ENCODE data around the gene AMER2. TPM values are rescaled to one million over a fixed set of nuclear protein-coding genes. Genes with fewer than 3 reads are reported as not detected.

AMER2 gene
- total RNA-seq, 4 donors from 2014 or later, result not detected

DNA sequence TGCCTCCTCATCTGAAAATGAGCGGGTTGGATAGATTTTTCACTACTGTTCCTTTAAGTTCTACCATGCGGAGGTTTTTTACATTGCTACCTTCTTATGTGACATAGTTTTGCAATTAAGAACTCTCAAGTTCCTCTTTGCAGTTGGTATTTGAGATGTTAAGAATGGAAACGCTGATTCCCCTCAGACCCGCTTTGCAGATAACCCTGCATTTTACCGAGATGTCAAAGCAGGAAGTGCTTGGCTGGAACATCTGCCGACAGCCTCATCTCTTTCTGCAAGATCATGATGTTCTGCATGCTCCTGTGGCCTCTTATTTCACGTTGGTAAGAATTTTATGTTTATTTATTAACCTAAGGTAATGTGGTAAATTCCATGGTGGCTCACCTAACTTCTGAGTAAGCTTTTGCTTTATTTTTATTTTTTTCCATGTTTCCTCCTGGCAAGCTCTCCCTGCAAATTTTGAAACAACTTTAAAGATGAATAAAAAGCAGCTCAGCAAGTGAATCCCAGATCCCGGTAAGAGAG is 53.6 kb downstream of the AMER2 start:
- WGBS, 2 donors, result 41 to 55% methylated on average over 8 of the region's 8 CpGs
- Histone ChIP-seq H3K27ac (no peak overlapping the region), H3K9me3 (no peaks in the 10 kb centered on the region), H3K27me3 (peaks cover 0 to 29% (median 0%) of the 10 kb centered on the region in 4 donors), H3K4me1 (no peaks in the 10 kb centered on the region), H3K36me3 (no peaks in the 10 kb centered on the region), H3K4me3 (no peak overlapping the region)
- no peak for DNase-seq
- TF ChIP-seq POLR2A (IDR thresholded peaks at IDR 0.05), result no peak
- TF ChIP-seq, protein P1, sequence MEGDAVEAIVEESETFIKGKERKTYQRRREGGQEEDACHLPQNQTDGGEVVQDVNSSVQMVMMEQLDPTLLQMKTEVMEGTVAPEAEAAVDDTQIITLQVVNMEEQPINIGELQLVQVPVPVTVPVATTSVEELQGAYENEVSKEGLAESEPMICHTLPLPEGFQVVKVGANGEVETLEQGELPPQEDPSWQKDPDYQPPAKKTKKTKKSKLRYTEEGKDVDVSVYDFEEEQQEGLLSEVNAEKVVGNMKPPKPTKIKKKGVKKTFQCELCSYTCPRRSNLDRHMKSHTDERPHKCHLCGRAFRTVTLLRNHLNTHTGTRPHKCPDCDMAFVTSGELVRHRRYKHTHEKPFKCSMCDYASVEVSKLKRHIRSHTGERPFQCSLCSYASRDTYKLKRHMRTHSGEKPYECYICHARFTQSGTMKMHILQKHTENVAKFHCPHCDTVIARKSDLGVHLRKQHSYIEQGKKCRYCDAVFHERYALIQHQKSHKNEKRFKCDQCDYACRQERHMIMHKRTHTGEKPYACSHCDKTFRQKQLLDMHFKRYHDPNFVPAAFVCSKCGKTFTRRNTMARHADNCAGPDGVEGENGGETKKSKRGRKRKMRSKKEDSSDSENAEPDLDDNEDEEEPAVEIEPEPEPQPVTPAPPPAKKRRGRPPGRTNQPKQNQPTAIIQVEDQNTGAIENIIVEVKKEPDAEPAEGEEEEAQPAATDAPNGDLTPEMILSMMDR (IDR thresholded peaks at IDR 0.05), result no peak
- intact Hi-C loops (cut with DNase I), result no loop called here

DNA sequence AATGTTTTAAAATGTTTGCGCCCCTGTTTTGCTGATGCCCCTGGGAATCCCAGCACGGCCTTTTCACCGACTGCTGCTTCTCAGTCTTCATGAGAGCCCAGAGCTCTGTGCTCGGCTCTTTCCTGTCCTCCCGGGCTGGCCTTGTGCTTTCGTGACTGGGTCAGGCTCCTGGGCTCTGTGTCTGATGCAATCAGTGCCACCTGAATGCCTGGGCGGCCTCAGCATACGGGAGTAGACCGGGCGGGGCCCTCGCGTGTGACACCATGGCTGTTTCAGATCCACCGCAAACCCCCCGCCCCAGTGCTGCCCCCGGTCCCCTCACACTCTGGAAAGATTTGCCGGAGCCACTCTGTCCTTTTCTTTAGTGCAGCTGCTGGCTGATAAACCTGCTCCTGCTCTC is 54.8 kb downstream of the AMER2 start:
- WGBS, 2 donors, result 83 to 88% methylated on average over 5 to 6 of the region's 16 CpGs
- H3K27me3 ChIP-seq, result peaks cover 0 to 40% (median 0%) of the 10 kb centered on the region in 4 donors
- TF ChIP-seq POLR2A (IDR thresholded peaks at IDR 0.05), result no peak
- TF ChIP-seq, protein P1 (IDR thresholded peaks at IDR 0.05), result no peak
- intact Hi-C loops (cut with DNase I), result no loop called here
- H3K36me3 ChIP-seq, result no peaks in the 10 kb centered on the region
- no peak overlapping the region for H3K27ac ChIP-seq
- no peaks in the 10 kb centered on the region for H3K4me1 ChIP-seq
- H3K4me3 ChIP-seq, result no peak overlapping the region
- no peaks in the 10 kb centered on the region for H3K9me3 ChIP-seq
- no peak for DNase-seq

DNA sequence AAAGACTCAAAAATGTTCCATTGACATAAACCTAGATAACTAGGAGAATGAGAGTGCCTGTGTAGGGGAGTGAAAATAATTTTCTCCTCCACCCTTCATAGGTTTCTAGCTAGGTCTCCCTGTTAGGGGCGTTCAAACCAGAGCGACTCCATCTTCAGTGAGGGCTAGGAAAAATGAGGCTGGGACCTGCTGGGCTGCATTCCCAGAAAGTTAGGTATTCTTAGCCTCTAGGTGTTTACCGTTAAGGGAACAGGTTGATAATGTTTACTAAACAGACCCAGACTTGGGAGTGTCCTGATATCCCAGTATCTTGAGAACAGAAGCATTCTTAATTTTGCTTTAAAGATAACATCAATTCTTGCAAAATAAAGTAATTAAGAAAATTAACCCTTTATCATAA is 56.0 kb downstream of the AMER2 start:
- intact Hi-C loops (cut with DNase I), result no loop called here
- no peaks in the 10 kb centered on the region for H3K4me1 ChIP-seq
- DNase-seq, result no peak
- WGBS, 2 donors, result 43 to 65% methylated on average over 3 of the region's 3 CpGs
- no peaks in the 10 kb centered on the region for H3K36me3 ChIP-seq
- peaks cover 0 to 44% (median 0%) of the 10 kb centered on the region in 4 donors for H3K27me3 ChIP-seq
- H3K9me3 ChIP-seq, result no peaks in the 10 kb centered on the region
- TF ChIP-seq, protein P1 (IDR thresholded peaks at IDR 0.05), result no peak
- no peak overlapping the region for H3K4me3 ChIP-seq
- no peak overlapping the region for H3K27ac ChIP-seq

DNA sequence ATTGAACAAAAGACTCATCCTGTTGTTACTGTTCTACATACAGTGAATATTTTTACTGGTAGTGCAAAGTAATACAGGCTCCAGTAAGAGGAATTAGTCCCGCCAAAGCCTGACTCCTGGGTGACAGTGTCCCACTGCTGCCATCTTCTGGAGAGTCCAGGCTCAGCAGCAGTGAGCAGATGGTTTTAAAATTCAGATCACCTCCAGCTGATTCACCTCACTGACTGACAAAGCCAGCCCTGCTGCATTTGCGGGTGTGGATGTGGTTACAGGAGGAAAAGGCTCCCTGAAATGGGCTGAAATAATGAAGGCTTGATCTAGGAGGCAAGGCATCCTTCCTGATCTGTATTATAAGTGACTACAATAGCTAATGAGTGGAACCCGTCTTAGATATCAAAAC is 57.9 kb downstream of the AMER2 start:
- WGBS, 2 donors, result 17 to 26% methylated on average over 3 of the region's 3 CpGs
- DNase-seq, result no peak
- intact Hi-C loops (cut with DNase I), result no loop called here
- Histone ChIP-seq H3K4me3 (no peak overlapping the region), H3K27me3 (peaks cover 0 to 42% (median 0%) of the 10 kb centered on the region in 4 donors), H3K36me3 (no peaks in the 10 kb centered on the region), H3K27ac (no peak overlapping the region), H3K9me3 (no peaks in the 10 kb centered on the region), H3K4me1 (no peaks in the 10 kb centered on the region)
- TF ChIP-seq POLR2A (IDR thresholded peaks at IDR 0.05), result no peak
- TF ChIP-seq, protein P1 (IDR thresholded peaks at IDR 0.05), result peak; percentile 38 to 73 (median 66)

DNA sequence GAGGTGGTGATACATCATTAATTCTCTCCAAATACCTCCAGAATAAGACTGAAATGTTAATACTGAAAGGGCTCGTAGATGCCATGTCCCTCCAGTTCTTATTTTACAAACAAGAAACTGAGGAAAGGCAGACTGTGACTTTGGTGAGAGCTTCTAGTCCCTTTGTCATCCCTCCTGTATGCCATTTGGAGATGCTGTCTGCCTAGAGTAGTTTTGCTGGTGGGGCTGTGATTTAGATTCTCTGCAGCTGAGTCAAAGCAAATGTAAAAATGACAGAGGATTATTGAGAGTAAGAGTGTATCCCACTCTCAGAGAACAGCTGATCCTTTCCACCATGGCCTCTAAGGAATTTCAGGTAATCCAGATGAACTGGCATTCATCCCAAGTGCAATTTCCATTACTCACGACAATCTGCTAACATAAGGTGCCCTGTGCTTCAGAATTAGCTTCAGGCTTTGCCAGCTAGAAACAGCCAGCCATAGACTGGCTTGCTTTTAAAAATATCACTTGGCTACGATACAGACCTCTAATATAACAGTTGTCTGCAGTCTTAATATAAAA is 59.3 kb downstream of the AMER2 start:
- H3K4me3 ChIP-seq, result no peak overlapping the region
- no peaks in the 10 kb centered on the region for H3K9me3 ChIP-seq
- H3K36me3 ChIP-seq, result no peaks in the 10 kb centered on the region
- no peak overlapping the region for H3K27ac ChIP-seq
- WGBS, 2 donors, result 53 to 60% methylated on average over 3 of the region's 3 CpGs
- peaks cover 0 to 47% (median 0%) of the 10 kb centered on the region in 4 donors for H3K27me3 ChIP-seq
- H3K4me1 ChIP-seq, result no peaks in the 10 kb centered on the region
- DNase-seq, result no peak
- intact Hi-C loops (cut with DNase I), result no loop called here
- TF ChIP-seq POLR2A (IDR thresholded peaks at IDR 0.05), result no peak
- TF ChIP-seq, protein P1 (IDR thresholded peaks at IDR 0.05), result no peak

Small RNAs within 50 kb of the gene (small RNA-seq; reads per million reads assigned to genes)
- 0 reads per million in 4 donors for gene AL359757.1
- gene AL359757.2, result 0 reads per million in 4 donors

Other genes starting within 250 kb of the AMER2 start
- under 1 TPM; 0.12 to 0.23 (median 0.21) TPM for gene PABPC3, start 76.2 kb downstream of the AMER2 start, total RNA-seq
- gene MTMR6, start 115.2 kb upstream of the AMER2 start, total RNA-seq, result 10 to 100 TPM in 3 of 4 donors, 1 to 10 TPM in 1; 6.5 to 14.9 (median 13.2) TPM
- 10 to 100 TPM; 22.4 to 51.9 (median 36.3) TPM for gene NUP58, start 129.3 kb upstream of the AMER2 start, total RNA-seq
- gene ATP8A2, start 199.7 kb upstream of the AMER2 start, total RNA-seq, result not detected

Measured in esophagus squamous epithelium (tissue), 5 donors.